NOMO-1 treated with DMSO at 0.1 percent for 48 hours (cell line): Measurements from ENCODE around the gene PTPRN2.

ENCODE experiments used
- DNase-seq: peaks from one replicate; lab custom pipeline; 2025; ENCODE audit not compliant: unreplicated experiment; lab: John Stamatoyannopoulos, UW

PTPRN2 gene

GRCh38 chr7:157977306-157977705 is 610.3 kb downstream of the PTPRN2 start:
- DNase-seq = no peak

GRCh38 chr7:157976406-157976805 is 611.2 kb downstream of the PTPRN2 start:
- no peak for DNase-seq

GRCh38 chr7:157975401-157976372 is 611.9 kb downstream of the PTPRN2 start:
- DNase-seq = no peak

GRCh38 chr7:157974678-157975230 is 612.9 kb downstream of the PTPRN2 start:
- no peak for DNase-seq

- DNase-seq = no peak
Observed at GRCh38 chr7:157973971-157974677, 613.5 kb downstream of the PTPRN2 start.

GRCh38 chr7:157972914-157973313 is 614.7 kb downstream of the PTPRN2 start:
- DNase-seq = no peak

- no peak for DNase-seq
Observed at GRCh38 chr7:157971501-157971900, 616.1 kb downstream of the PTPRN2 start.

- no peak for DNase-seq
Observed at GRCh38 chr7:157970744-157971143, 616.9 kb downstream of the PTPRN2 start.

GRCh38 chr7:157969995-157970394 is 617.6 kb downstream of the PTPRN2 start:
- no peak for DNase-seq

- DNase-seq = no peak
Observed at GRCh38 chr7:157966490-157966889, 621.1 kb downstream of the PTPRN2 start.

GRCh38 chr7:157964521-157964920 is 623.1 kb downstream of the PTPRN2 start:
- DNase-seq = no peak

- no peak for DNase-seq
Observed at GRCh38 chr7:157964016-157964415, 623.6 kb downstream of the PTPRN2 start.

GRCh38 chr7:157963526-157963925 is 624.1 kb downstream of the PTPRN2 start:
- no peak for DNase-seq

- DNase-seq = no peak
Observed at GRCh38 chr7:157962458-157963306, 624.9 kb downstream of the PTPRN2 start.

- DNase-seq = no peak
Observed at GRCh38 chr7:157961731-157962457, 625.7 kb downstream of the PTPRN2 start.

- DNase-seq = no peak
Observed at GRCh38 chr7:157955348-157955999, 632.1 kb downstream of the PTPRN2 start.

- no peak for DNase-seq
Observed at GRCh38 chr7:157954901-157955300, 632.7 kb downstream of the PTPRN2 start.

GRCh38 chr7:157952841-157953645 is 634.6 kb downstream of the PTPRN2 start:
- DNase-seq = no peak
